Fibroblast of pulmonary artery (primary cell): Measurements from ENCODE around the gene CABCOCO1.
A peak's percentile ranks its signal among the peaks of the same experiment; 100 is the strongest.

Experiments used
- DNase-seq: peaks from one replicate; pipeline ENCODE4 v3.0.0-alpha.2; 2010; ENCODE audit warnings: low read depth
- H3K4me3 ChIP-seq: replicated peaks from 2 replicates; pipeline ENCODE4 v1.5.1; 2011; ENCODE audit warnings: low read depth, mild to moderate bottlenecking, control low read depth, low read length, moderate library complexity
- CTCF ChIP-seq: IDR thresholded peaks from 2 replicates; pipeline ENCODE4 v1.5.1; 2011; ENCODE audit warnings: mild to moderate bottlenecking, control low read depth, low read length, inconsistent platforms; ENCODE audit errors: missing control alignments

CABCOCO1 gene

GRCh38 chr10:61781969-61782403 lies 119.3 kb downstream of the CABCOCO1 start:
- no peak overlapping the region for H3K4me3 ChIP-seq
- no peak for TF ChIP-seq CTCF
- DNase-seq = no peak

DNA sequence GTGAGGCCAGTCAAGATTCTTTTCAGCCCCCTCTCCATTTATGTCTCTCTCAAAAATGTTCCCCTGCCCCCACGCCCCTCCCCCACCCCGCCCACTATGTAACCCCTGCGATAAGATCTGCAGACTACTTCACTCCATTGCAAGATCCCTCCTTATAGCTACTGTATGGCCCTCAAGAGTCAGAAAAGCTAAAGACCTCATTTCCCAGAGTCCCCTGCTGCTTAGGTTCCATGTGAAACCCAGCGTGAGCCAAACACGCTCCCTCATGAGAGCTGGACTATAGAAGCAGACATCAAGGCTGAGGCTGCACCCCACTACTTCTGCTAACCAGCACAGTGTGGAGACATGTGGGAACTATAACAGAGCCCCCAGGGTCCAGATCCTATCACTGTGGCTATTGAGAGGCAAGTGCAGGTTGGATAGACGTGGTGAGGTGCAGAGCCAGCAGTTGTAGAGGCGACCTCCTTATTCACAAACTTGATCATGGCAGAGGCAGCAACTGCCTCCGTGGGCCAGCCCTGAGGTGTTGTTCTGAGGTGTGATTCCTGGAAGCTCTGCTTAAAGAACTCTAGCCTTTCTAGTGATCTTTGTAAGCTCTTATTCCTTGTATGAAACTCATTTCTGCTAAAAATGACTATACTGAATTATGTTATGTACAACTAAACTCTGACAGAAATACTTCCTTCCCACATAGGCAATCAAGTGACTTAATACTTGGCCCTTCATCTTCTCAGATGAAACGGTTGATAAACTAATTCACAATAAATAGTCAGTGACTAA lies 121.8 kb downstream of the CABCOCO1 start:
- no peak for TF ChIP-seq CTCF
- no peak overlapping the region for H3K4me3 ChIP-seq
- no peak for DNase-seq

GRCh38 chr10:61785473-61786105 lies 122.9 kb downstream of the CABCOCO1 start:
- no peak for TF ChIP-seq CTCF
- no peak for DNase-seq
- H3K4me3 ChIP-seq = no peak overlapping the region

DNA sequence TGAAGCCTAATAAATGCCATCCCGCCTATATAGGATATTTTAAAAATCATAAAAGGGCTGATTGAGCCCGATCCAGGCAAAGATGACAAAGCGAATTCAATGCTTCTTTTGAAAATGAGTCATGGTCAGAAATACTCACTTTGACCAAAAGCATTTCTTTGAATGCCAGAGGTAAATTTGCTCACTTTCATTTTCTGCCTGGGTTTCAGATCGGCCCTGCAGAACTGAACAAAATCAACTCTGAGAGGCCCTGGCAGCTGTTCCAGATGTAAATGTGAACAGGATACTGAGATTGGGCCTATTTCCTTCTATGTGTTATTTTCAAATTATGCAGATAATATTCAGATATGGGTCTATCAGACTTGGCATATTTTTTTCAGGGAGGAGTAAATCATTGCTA lies 124.0 kb downstream of the CABCOCO1 start:
- TF ChIP-seq CTCF = no peak
- H3K4me3 ChIP-seq = peak overlapping the region; percentile 3
- peak; percentile 73 for DNase-seq

DNA sequence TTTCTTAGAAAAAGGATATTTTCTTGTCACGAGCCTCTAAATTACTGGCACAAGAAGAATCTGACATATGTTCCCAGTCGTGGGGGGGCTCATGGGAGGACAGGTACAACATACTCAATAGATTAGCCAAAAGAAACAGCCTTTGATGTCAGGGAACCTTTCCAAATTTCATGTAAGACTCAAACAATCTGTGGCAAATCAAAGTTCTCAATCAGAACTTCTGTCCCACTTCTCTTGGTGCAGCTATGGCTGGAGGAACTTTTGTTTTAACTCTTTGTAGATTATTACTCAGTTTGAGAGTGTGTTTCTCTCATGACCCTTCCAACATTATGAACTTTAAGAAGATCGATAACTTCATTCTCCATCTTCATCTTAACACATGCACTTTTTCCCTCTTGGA lies 124.4 kb downstream of the CABCOCO1 start:
- DNase-seq = no peak
- no peak overlapping the region for H3K4me3 ChIP-seq
- TF ChIP-seq CTCF = no peak

- H3K4me3 ChIP-seq = no peak overlapping the region
- no peak for DNase-seq
- no peak for TF ChIP-seq CTCF
Observed at GRCh38 chr10:61789031-61789430, 126.3 kb downstream of the CABCOCO1 start.
